Suprapubic skin (tissue), 4 donors: ENCODE results near the gene RSBN1L. TPM values are rescaled to one million over a fixed set of nuclear protein-coding genes. Genes with fewer than 3 reads are reported as not detected.
A peak's percentile ranks its signal among the peaks of the same experiment; 100 is the strongest.

Experiments
- DNase-seq, 2 donors: peaks; one replicate each; pipeline ENCODE4 v3.0.0-alpha.2; 2019; ENCODE audit warnings: low spot score in 2 of 2
- H3K27ac ChIP-seq: fragments of 200-600 bp; sonication (generic); one replicate; pipeline ENCODE4 v1.5.1; 2019
- H3K27me3 ChIP-seq: fragments of 200-600 bp; sonication (generic); one replicate; pipeline ENCODE4 v1.5.1; 2019
- H3K36me3 ChIP-seq: fragments of 200-600 bp; sonication (generic); one replicate; pipeline ENCODE4 v1.5.1; 2019
- H3K4me1 ChIP-seq: fragments of 200-600 bp; sonication (generic); one replicate; pipeline ENCODE4 v1.5.1; 2019
- H3K4me3 ChIP-seq: fragments of 200-600 bp; sonication (generic); one replicate; pipeline ENCODE4 v1.5.1; 2019; ENCODE audit warnings: mild to moderate bottlenecking
- H3K9me3 ChIP-seq: fragments of 200-600 bp; sonication (generic); one replicate; pipeline ENCODE4 v1.5.1; 2019
- CTCF ChIP-seq, 2 donors: fragments of 200-600 bp in 1 of 2; fragments of 450-650 bp in 1 of 2; sonication (generic) in 1 of 2; IDR thresholded peaks; one replicate each; pipeline ENCODE4 v1.5.1; 2016 to 2019; ENCODE audit warnings: antibody characterized with exemption in 2 of 2, mild to moderate bottlenecking in 1 of 2, moderate library complexity in 1 of 2
- EP300 ChIP-seq: sonication (generic); formaldehyde crosslinking; IDR thresholded peaks from one replicate; pipeline ENCODE4 v1.6.1; 2017; ENCODE audit warnings: antibody characterized with exemption
- POLR2A ChIP-seq, 2 donors: fragments of 450-650 bp; IDR thresholded peaks; one replicate each; pipeline ENCODE4 v1.6.1; 2017; ENCODE audit warnings: antibody characterized with exemption in 2 of 2, mild to moderate bottlenecking in 2 of 2, moderate library complexity in 2 of 2
- POLR2AphosphoS5 ChIP-seq, 3 donors: sonication (generic); formaldehyde crosslinking; IDR thresholded peaks; one replicate each; pipeline ENCODE4 v1.6.1; 2017; ENCODE audit warnings: antibody characterized with exemption in 3 of 3
- WGBS: methylation state at CpG from one replicate; pipeline ENCODE4 v1.1.5; 2018; 5-methylcytosine and 5-hydroxymethylcytosine counted together
- total RNA-seq, 4 donors: library from RNA; depleted of rRNA; stranded (reverse); fragments of >200 nt; gene quantifications; one replicate each; pipeline ENCODE4 v1.1.0, GENCODE V29; 2016

RSBN1L gene
- total RNA-seq, 4 donors from 2014 or later: 17.1 to 19.7 (median 18.3) TPM

- no peaks in the 10 kb centered on the region for H3K27me3 ChIP-seq
- no peak for TF ChIP-seq EP300
- TF ChIP-seq CTCF (IDR thresholded peaks at IDR 0.05): no peak
- 75% methylated on average over 10 of the region's 10 CpGs for WGBS
- peaks cover 4% of the 10 kb centered on the region for H3K36me3 ChIP-seq
- no peak overlapping the region for H3K27ac ChIP-seq
- H3K9me3 ChIP-seq: no peaks in the 10 kb centered on the region
- no peak overlapping the region for H3K4me3 ChIP-seq
- DNase-seq: no peak
- peaks cover 32% of the 10 kb centered on the region for H3K4me1 ChIP-seq
Observed at GRCh38 chr7:77691892-77692491, 4.3 kb upstream of the RSBN1L start.

GRCh38 chr7:77693830-77694583 is 2.3 kb upstream of the RSBN1L start:
- H3K27ac ChIP-seq: no peak overlapping the region
- no peak for TF ChIP-seq CTCF (IDR thresholded peaks at IDR 0.05)
- no peak for TF ChIP-seq EP300
- no peak for TF ChIP-seq POLR2A (IDR thresholded peaks at IDR 0.05)
- no peak for DNase-seq
- H3K27me3 ChIP-seq: no peaks in the 10 kb centered on the region
- no peaks in the 10 kb centered on the region for H3K9me3 ChIP-seq
- peaks cover 42% of the 10 kb centered on the region for H3K4me1 ChIP-seq
- WGBS: 89% methylated on average over 14 of the region's 14 CpGs
- peaks cover 4% of the 10 kb centered on the region for H3K36me3 ChIP-seq
- H3K4me3 ChIP-seq: peak overlapping the region; percentile 76

GRCh38 chr7:77696643-77697534 is 630 bp downstream of the RSBN1L start:
- 0% methylated on average over 34 of the region's 67 CpGs for WGBS
- H3K27me3 ChIP-seq: no peaks in the 10 kb centered on the region
- H3K4me3 ChIP-seq: peak overlapping the region; percentile 76
- H3K27ac ChIP-seq: peak overlapping the region; percentile 94
- DNase-seq: peak; percentile 81 to 89
- peaks cover 53% of the 10 kb centered on the region for H3K4me1 ChIP-seq
- no peaks in the 10 kb centered on the region for H3K36me3 ChIP-seq
- H3K9me3 ChIP-seq: no peaks in the 10 kb centered on the region
- no peak for TF ChIP-seq CTCF (IDR thresholded peaks at IDR 0.05)
- no peak for TF ChIP-seq EP300
- TF ChIP-seq POLR2AphosphoS5 (IDR thresholded peaks at IDR 0.05): peak in 1 of 3 donors; percentile 3
- TF ChIP-seq POLR2A (IDR thresholded peaks at IDR 0.05): no peak

GRCh38 chr7:77697535-77697831 is 1.2 kb downstream of the RSBN1L start:
- no peak for TF ChIP-seq EP300
- TF ChIP-seq CTCF (IDR thresholded peaks at IDR 0.05): no peak
- no peak for TF ChIP-seq POLR2A (IDR thresholded peaks at IDR 0.05)
- no peak for TF ChIP-seq POLR2AphosphoS5 (IDR thresholded peaks at IDR 0.05)
- Histone ChIP-seq H3K27ac (peak overlapping the region; percentile 94), H3K9me3 (no peaks in the 10 kb centered on the region), H3K4me1 (peaks cover 53% of the 10 kb centered on the region), H3K4me3 (peak overlapping the region; percentile 76), H3K27me3 (no peaks in the 10 kb centered on the region), H3K36me3 (no peaks in the 10 kb centered on the region)
- no peak for DNase-seq
- WGBS: under 1% methylated on average over 10 of the region's 10 CpGs

GRCh38 chr7:77698042-77698625 is 1.9 kb downstream of the RSBN1L start:
- Histone ChIP-seq H3K27ac (peak overlapping the region; percentile 94), H3K9me3 (no peaks in the 10 kb centered on the region), H3K4me3 (peak overlapping the region; percentile 76), H3K36me3 (no peaks in the 10 kb centered on the region), H3K4me1 (peaks cover 58% of the 10 kb centered on the region), H3K27me3 (no peaks in the 10 kb centered on the region)
- DNase-seq: no peak
- no peak for TF ChIP-seq POLR2A (IDR thresholded peaks at IDR 0.05)
- TF ChIP-seq EP300: no peak
- no peak for TF ChIP-seq CTCF (IDR thresholded peaks at IDR 0.05)
- TF ChIP-seq POLR2AphosphoS5 (IDR thresholded peaks at IDR 0.05): no peak
